Rectal smooth muscle tissue (tissue), 1 donor: ENCODE measurements around the gene CD7.
"Not testable (repeated sequence)": the region's sequence is repeated elsewhere in the genome, so short reads cannot be mapped to it uniquely, and the experiment has no call there.

Source experiments
- H3K27ac ChIP-seq: one replicate; pipeline ENCODE4 v1.7.0; 2013; ENCODE audit warnings: low read depth, low read length, inconsistent platforms
- H3K27me3 ChIP-seq: one replicate; pipeline ENCODE4 v1.7.0; 2013; ENCODE audit warnings: low read length; ENCODE audit not compliant: control insufficient read depth, insufficient read depth
- H3K36me3 ChIP-seq: one replicate; pipeline ENCODE4 v1.7.0; 2013; ENCODE audit warnings: low read length; ENCODE audit not compliant: control insufficient read depth, insufficient read depth
- H3K4me1 ChIP-seq: one replicate; pipeline ENCODE4 v1.7.0; 2013; ENCODE audit warnings: low read length; ENCODE audit not compliant: control insufficient read depth, insufficient read depth
- H3K4me3 ChIP-seq: one replicate; pipeline ENCODE4 v1.7.0; 2013; ENCODE audit warnings: low read length
- H3K9ac ChIP-seq: one replicate; pipeline ENCODE4 v1.7.0; 2013; ENCODE audit warnings: low read length

The CD7 gene

DNA sequence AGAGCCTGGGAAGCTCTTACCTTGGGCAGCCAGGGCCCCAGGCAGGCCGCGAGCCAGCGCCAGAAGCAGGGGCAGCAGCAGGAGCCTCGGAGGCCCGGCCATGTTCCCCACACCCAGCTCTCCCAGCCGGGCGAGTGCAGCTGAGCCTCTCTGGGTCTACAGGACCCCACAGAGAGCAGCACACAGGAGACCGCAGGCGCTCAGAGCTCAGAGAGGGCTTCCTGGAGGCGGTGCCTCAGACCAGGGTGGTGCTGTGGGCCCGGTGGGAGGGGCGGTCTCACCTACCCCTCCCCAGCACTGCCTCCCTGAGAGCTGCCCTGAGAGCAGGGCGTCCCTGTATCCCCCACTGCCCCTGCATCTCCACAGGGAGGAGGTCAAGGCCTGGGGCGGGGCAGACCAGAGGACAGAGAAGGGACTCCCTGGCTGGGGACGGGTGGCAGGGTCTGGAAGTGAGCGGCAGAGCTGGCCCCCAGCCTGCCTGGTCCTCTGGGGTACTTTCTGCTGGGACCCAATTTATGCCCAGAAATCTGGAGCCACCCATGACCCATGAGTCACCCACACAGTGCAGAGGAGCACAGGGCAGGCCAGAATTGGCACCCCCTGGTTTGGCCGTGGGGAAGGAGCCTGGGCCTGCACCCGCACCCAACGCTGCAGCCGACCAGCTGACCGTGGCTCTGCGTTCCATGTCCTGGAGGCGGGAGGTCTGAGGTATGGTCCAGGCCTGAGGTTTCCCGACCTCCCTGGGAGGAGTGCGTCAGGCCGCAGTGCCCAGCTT is at the start of gene CD7:
Gene CD7, minus strand, starts transcription at position 215 of the 775 bp plus-strand sequence. Its CDS starts 113 bp downstream, at position 102.
- Histone ChIP-seq H3K9ac (no peak within 1 kb of the TSS), H3K4me3 (peak within 1 kb of the TSS; percentile 37), H3K27ac (no peak within 1 kb of the TSS), H3K36me3 (no peaks in the 10 kb centered on the region), H3K4me1 (no peaks in the 10 kb centered on the region), H3K27me3 (peaks cover 16% of the 10 kb centered on the region)

- Histone ChIP-seq H3K36me3 (no peaks in the 10 kb centered on the region), H3K9ac (no peak overlapping the region), H3K27ac (no peak overlapping the region), H3K4me3 (no peak overlapping the region), H3K27me3 (peaks cover 13% of the 10 kb centered on the region), H3K4me1 (no peaks in the 10 kb centered on the region)
Observed at GRCh38 chr17:82366749-82367148, 49.3 kb upstream of the CD7 start.

- no peaks in the 10 kb centered on the region for H3K4me1 ChIP-seq
- H3K36me3 ChIP-seq = no peaks in the 10 kb centered on the region
- peaks cover 7% of the 10 kb centered on the region for H3K27me3 ChIP-seq
- no peak overlapping the region for H3K4me3 ChIP-seq
- H3K9ac ChIP-seq = no peak overlapping the region
- no peak overlapping the region for H3K27ac ChIP-seq
Observed at GRCh38 chr17:82365606-82366295, 48.3 kb upstream of the CD7 start.

DNA sequence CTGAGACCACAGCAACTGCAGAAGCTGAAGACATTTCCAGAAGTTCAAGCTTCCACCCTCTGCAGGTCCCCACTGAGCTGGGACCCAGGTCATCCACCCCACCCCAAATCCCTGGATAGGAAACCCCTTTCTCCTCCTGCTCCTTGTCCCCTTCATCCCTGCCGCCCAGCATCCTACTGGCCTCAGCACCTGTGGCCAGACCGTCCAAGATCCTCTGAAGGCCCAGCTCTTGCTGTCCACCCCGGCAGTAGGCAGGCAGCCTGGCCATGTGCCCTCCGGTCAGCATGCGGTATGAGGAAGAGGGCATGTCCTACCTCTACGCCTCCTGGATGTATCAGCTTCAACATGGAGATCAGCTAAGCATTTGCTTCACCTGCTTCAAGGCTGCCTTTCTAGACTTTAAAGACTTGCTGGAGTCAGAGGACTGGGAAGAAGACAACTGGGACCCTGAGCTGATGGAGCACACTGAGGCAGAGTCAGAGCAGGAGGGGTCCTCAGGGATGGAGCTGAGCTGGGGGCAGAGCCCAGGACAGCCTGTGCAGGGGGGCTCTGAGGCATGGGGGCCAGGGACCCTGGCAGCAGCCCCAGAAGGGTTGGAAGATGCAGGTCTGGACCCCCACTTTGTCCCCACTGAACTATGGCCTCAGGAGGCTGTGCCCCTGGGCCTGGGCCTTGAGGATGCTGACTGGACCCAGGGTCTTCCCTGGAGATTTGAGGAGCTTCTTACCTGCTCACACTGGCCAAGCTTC is 44.7 kb upstream of the CD7 start:
- peaks cover 5% of the 10 kb centered on the region for H3K27me3 ChIP-seq
- H3K4me3 ChIP-seq = no peak overlapping the region
- no peak overlapping the region for H3K27ac ChIP-seq
- no peaks in the 10 kb centered on the region for H3K36me3 ChIP-seq
- no peak overlapping the region for H3K9ac ChIP-seq
- H3K4me1 ChIP-seq = no peaks in the 10 kb centered on the region

DNA sequence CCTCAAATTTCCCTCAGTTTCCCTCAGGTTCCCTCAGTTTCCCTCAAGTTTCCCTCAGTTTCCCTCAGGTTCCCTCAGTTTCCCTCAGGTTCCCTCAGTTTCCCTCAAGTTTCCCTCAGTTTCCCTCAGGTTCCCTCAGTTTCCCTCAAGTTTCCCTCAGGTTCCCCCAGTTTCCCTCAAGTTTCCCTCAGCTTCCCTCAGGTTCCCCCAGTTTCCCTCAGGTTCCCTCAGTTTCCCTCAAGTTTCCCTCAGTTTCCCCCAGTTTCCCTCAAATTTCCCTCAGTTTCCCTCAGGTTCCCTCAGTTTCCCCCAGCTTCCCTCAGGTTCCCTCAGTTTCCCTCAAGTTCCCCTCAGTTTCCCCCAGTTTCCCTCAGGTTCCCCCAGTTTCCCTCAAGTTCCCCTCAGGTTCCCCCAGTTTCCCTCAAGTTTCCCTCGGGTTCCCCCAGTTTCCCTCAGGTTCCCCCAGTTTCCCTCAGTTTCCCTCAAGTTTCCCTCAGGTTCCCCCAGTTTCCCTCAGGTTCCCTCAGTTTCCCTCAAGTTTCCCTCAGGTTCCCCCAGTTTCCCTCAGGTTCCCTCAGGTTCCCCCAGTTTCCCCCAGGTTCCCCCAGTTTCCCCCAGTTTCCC is 42.2 kb upstream of the CD7 start:
- not testable (repeated sequence) for H3K4me3 ChIP-seq, H3K27ac ChIP-seq, H3K36me3 ChIP-seq, H3K4me1 ChIP-seq, H3K27me3 ChIP-seq, H3K9ac ChIP-seq

- H3K27me3 ChIP-seq = peaks cover 5% of the 10 kb centered on the region
- no peak within 1 kb of the TSS for H3K4me3 ChIP-seq
- no peak within 1 kb of the TSS for H3K27ac ChIP-seq
- no peaks in the 10 kb centered on the region for H3K4me1 ChIP-seq
- H3K9ac ChIP-seq = no peak within 1 kb of the TSS
- H3K36me3 ChIP-seq = no peaks in the 10 kb centered on the region
Observed at GRCh38 chr17:82358465-82359350, 41.3 kb upstream of the CD7 start, which contains the start of gene TEX19. Gene TEX19 (plus strand): TSS chr17:82359247. CDS start chr17:82362151, 2,904 bp downstream.

DNA sequence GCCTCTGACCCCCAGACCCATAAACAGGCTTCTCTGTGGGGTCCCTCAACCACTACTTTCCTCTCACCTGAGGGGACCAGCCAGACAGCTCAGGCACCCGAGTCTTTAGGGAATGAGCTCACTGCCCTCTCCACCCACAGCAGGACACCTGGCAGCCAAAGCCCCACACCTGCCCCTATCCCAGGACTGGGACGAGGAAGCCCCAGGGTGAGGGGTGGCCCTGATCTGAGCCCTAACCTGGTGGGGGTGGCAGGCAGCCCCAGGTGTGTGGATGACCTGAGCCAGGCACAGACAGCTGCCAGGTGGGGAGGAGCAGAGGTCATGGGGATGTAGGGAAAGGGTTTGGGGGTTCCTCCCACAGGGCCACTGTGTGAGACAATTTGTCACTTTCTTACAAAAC is 40.0 kb upstream of the CD7 start:
- Histone ChIP-seq H3K4me1 (no peaks in the 10 kb centered on the region), H3K36me3 (no peaks in the 10 kb centered on the region), H3K27ac (no peak overlapping the region), H3K27me3 (peaks cover 5% of the 10 kb centered on the region), H3K4me3 (no peak overlapping the region), H3K9ac (no peak overlapping the region)

DNA sequence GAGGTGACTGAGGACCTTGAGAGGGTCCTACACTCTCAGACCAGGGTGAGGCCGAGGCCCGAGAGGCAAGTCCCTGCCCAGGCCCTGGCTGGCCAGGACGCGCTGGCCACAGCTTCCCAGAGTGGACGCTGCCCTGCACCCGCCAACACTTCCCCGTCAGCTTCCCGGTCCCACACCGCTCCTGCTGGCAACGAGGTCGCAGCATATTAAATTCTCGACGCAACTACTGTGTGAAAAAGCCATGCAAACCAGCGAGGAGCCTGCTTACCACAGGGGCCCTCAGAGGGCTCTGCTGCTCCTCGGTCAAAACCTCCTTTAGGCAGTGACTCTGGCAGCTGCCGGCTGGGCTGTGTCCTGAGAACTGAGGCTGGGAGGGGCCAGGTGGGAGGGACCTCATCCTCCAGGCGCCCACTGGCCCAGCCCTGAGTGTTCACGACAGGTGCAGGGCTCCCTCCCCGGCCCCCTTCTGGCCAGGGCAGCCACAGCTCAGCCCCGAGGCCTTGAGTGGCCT is 39.5 kb upstream of the CD7 start:
- H3K36me3 ChIP-seq = no peaks in the 10 kb centered on the region
- no peaks in the 10 kb centered on the region for H3K4me1 ChIP-seq
- no peak overlapping the region for H3K4me3 ChIP-seq
- H3K27me3 ChIP-seq = peaks cover 5% of the 10 kb centered on the region
- no peak overlapping the region for H3K9ac ChIP-seq
- H3K27ac ChIP-seq = no peak overlapping the region

DNA sequence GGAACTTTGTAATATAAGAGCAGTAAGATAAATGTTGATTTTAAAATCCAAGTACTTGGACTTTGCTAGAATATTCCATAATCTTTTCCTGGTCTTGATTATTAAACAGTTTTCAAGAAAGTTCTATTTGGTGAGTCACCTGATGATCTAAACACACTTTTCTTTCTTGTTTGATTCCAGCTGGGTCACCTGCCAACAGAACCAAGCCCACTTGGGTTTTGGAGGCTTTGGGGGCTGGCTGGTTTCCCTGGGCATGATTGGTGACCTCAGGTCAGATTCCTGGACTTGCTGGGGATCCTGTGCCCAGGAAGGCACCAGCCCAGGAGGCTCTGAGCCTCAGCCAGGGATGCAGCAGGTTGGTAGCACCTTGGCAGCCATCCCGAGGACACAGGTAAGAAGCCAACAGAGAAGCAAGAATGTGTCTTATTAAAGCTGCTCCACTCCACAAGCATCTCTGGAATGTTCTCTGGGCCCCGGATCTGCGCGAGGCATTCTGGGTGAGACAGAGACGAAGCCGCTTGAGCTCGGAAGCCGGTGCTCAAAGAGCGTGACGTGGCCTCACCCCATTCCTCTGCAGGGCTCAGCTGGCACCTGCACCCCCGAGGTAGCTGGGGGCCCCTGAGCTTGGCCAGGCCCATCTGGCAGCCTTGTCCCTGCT is 38.5 kb upstream of the CD7 start:
- no peak overlapping the region for H3K9ac ChIP-seq
- H3K27me3 ChIP-seq = peaks cover 5% of the 10 kb centered on the region
- H3K27ac ChIP-seq = no peak overlapping the region
- no peaks in the 10 kb centered on the region for H3K36me3 ChIP-seq
- no peaks in the 10 kb centered on the region for H3K4me1 ChIP-seq
- no peak overlapping the region for H3K4me3 ChIP-seq

DNA sequence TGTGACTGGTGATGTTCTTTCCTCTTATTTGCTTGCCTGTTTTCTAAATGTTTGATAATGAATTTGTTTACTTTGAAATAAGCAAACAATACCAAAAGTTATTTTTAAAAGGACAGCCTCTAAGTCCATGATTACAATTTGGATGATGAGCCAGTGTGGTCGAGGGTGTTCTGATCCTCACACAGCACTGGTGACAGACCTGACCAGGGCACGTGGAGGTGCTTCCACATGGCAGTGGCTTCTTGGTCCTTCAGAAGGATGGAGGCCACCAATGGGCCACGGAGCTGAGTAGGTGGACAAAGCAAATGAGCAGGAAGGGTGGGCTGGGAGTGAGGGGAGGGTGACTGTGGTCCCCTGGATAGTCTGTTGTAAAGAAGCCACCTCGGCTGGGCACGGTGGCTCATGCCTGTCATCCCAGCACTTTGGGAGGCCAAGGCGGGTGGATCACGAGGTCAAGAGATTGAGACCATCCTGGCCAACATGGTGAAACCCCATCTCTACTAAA is 37.4 kb upstream of the CD7 start:
- Histone ChIP-seq H3K4me1 (no peaks in the 10 kb centered on the region), H3K27me3 (peaks cover 5% of the 10 kb centered on the region), H3K4me3 (no peak overlapping the region), H3K36me3 (no peaks in the 10 kb centered on the region), H3K27ac (no peak overlapping the region), H3K9ac (no peak overlapping the region)

- Histone ChIP-seq H3K36me3 (no peaks in the 10 kb centered on the region), H3K27ac (no peak overlapping the region), H3K4me3 (no peak overlapping the region), H3K4me1 (no peaks in the 10 kb centered on the region), H3K9ac (no peak overlapping the region), H3K27me3 (peaks cover 5% of the 10 kb centered on the region)
Observed at GRCh38 chr17:82353484-82353883, 36.1 kb upstream of the CD7 start.
